Measurements from ENCODE around the gene FAM209A. TPM values are rescaled to one million over a fixed set of nuclear protein-coding genes. Genes with fewer than 3 reads are reported as not detected.
"Not testable (repeated sequence)": the region's sequence is repeated elsewhere in the genome, so short reads cannot be mapped to it uniquely, and the experiment has no call there.

Gene FAM209A
- total RNA-seq, 1 experiment from 2014 or later: 0.34 TPM

DNA sequence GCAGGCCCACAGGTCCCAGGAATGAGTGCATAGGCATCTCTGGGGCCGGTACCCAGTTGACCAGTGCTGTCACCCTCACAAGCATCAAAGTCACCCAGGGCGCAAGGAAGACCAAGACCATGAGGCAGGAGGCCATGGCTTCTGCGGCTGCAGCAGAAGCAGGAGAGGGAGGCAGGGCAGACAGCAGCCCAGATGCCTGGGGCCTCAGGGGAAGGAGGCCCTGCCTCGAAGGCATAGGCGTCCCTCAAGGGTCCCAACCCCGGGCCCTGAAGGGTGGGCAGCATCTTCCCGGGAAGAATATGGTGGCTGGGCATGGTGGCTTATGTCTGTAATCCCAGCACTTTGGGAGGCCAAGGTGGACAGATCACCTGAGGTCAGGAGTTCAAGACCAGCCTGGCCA is 3.0 kb downstream of the FAM209A start:
- ChIA-PET CTCF (no interaction called here), RAD21 (ENCODE audit: low non-redundant PET in 1 of 2, low total read pairs in 2 of 2, uncharacterized antibody in 2 of 2, unreplicated experiment in 2 of 2) (no interaction called here), POLR2A (no interaction called here)
- H3K79me2 ChIP-seq (ENCODE audit: insufficient read depth, low read length): no peaks in the 10 kb centered on the region
- H3K4me2 ChIP-seq (ENCODE audit: low read length): no peak overlapping the region
- no peaks in the 10 kb centered on the region for H3K36me3 ChIP-seq (ENCODE audit: control insufficient read depth in 1 of 2, insufficient read depth in 2 of 2, low read length in 2 of 2)
- H3K27me3 ChIP-seq (ENCODE audit: insufficient read depth, low read length): no peaks in the 10 kb centered on the region
- no peak overlapping the region for H3K9ac ChIP-seq (ENCODE audit: low read length)
- no peak overlapping the region for H3K27ac ChIP-seq (ENCODE audit: low read depth, low read length)
- no peaks in the 10 kb centered on the region for H3K4me1 ChIP-seq (ENCODE audit: control insufficient read depth in 1 of 2, insufficient read depth in 2 of 2, low read length in 2 of 2)
- no peak for TF ChIP-seq JUND (IDR thresholded peaks at IDR 0.05)
- TF ChIP-seq CEBPB (IDR thresholded peaks at IDR 0.05; ENCODE audit: low read depth): no peak
- no peak for TF ChIP-seq CBX3 (IDR thresholded peaks at IDR 0.05; ENCODE audit: low read depth)
- TF ChIP-seq YY1 (IDR thresholded peaks at IDR 0.05; ENCODE audit: extremely low read depth, insufficient replicate concordance, low read depth, low read length): no peak
- no peak for TF ChIP-seq POLR2A (IDR thresholded peaks at IDR 0.05; ENCODE audit: borderline replicate concordance, extremely low read depth, insufficient read depth, insufficient read length)
- TF ChIP-seq, protein P1, sequence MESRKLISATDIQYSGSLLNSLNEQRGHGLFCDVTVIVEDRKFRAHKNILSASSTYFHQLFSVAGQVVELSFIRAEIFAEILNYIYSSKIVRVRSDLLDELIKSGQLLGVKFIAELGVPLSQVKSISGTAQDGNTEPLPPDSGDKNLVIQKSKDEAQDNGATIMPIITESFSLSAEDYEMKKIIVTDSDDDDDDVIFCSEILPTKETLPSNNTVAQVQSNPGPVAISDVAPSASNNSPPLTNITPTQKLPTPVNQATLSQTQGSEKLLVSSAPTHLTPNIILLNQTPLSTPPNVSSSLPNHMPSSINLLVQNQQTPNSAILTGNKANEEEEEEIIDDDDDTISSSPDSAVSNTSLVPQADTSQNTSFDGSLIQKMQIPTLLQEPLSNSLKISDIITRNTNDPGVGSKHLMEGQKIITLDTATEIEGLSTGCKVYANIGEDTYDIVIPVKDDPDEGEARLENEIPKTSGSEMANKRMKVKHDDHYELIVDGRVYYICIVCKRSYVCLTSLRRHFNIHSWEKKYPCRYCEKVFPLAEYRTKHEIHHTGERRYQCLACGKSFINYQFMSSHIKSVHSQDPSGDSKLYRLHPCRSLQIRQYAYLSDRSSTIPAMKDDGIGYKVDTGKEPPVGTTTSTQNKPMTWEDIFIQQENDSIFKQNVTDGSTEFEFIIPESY (IDR thresholded peaks at IDR 0.05; ENCODE audit: extremely low read depth, insufficient replicate concordance, low read length): no peak
- TF ChIP-seq EZH2phosphoT487 (IDR thresholded peaks at IDR 0.05; ENCODE audit: borderline replicate concordance): no peak
- ATAC-seq: no peak
- no peaks in the 10 kb centered on the region for H3K9me2 ChIP-seq (ENCODE audit: insufficient read depth)
- no peaks in the 10 kb centered on the region for H3K9me3 ChIP-seq (ENCODE audit: control insufficient read depth in 1 of 2, insufficient read depth in 1 of 2, low read depth in 1 of 2, low read length in 2 of 2)
- DNase-seq (ENCODE audit: low read depth, low spot score): no peak
- no peak overlapping the region for H2AFZ ChIP-seq (ENCODE audit: low read depth, low read length, poor library complexity, severe bottlenecking)
- no peaks in the 10 kb centered on the region for H4K20me1 ChIP-seq (ENCODE audit: insufficient read depth)
- H3K4me3 ChIP-seq (replicated peaks in 1 of 2; ENCODE audit: low read depth in 1 of 2, low read length in 2 of 2): no peak overlapping the region
- no TSS peak for BruUV-seq (replicated peaks)
- intact Hi-C loops (cut with micrococcal nuclease): no loop called here

DNA sequence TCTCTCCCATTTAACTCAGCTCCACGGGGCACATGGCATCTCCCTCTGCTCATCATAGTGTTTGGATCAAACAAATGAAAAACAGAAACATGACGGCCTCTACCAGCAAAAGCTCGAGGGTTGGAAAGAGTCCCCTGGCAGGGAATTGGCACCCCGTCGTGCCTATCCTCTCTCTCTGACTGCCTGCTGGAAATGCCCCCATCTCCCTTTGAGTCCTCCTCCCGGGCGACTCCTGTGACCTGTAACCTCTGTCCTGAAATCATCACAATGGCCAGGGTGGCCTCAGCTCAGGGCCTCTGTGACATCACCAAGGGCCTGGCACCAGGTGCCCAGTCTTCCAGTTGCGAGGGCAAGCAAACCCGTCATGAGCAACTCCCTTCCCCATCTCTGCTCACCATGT is 8.4 kb downstream of the FAM209A start, which contains the start of gene FAM209B:
Gene FAM209B (plus strand): TSS at position 301 of the 400 bp plus-strand sequence. CDS start 96 bp downstream, at position 397.
- BruUV-seq (replicated peaks); intact Hi-C loops (cut with micrococcal nuclease); H4K20me1 ChIP-seq (ENCODE audit: insufficient read depth); H3K4me2 ChIP-seq (ENCODE audit: low read length); H2AFZ ChIP-seq (ENCODE audit: low read depth, low read length, poor library complexity, severe bottlenecking); H3K27me3 ChIP-seq (ENCODE audit: insufficient read depth, low read length); RAD21 ChIA-PET (ENCODE audit: low non-redundant PET in 1 of 2, low total read pairs in 2 of 2, uncharacterized antibody in 2 of 2, unreplicated experiment in 2 of 2); H3K79me2 ChIP-seq (ENCODE audit: insufficient read depth, low read length); H3K36me3 ChIP-seq (ENCODE audit: control insufficient read depth in 1 of 2, insufficient read depth in 2 of 2, low read length in 2 of 2); H3K9ac ChIP-seq (ENCODE audit: low read length); POLR2A ChIA-PET; H3K27ac ChIP-seq (ENCODE audit: low read depth, low read length); H3K4me1 ChIP-seq (ENCODE audit: control insufficient read depth in 1 of 2, insufficient read depth in 2 of 2, low read length in 2 of 2); DNase-seq (ENCODE audit: low read depth, low spot score); ATAC-seq; H3K9me3 ChIP-seq (ENCODE audit: control insufficient read depth in 1 of 2, insufficient read depth in 1 of 2, low read depth in 1 of 2, low read length in 2 of 2); H3K9me2 ChIP-seq (ENCODE audit: insufficient read depth); CTCF ChIA-PET; H3K4me3 ChIP-seq (replicated peaks in 1 of 2; ENCODE audit: low read depth in 1 of 2, low read length in 2 of 2): not testable (repeated sequence)
